ENCODE measurements around the gene MAPK8IP2.

DNA sequence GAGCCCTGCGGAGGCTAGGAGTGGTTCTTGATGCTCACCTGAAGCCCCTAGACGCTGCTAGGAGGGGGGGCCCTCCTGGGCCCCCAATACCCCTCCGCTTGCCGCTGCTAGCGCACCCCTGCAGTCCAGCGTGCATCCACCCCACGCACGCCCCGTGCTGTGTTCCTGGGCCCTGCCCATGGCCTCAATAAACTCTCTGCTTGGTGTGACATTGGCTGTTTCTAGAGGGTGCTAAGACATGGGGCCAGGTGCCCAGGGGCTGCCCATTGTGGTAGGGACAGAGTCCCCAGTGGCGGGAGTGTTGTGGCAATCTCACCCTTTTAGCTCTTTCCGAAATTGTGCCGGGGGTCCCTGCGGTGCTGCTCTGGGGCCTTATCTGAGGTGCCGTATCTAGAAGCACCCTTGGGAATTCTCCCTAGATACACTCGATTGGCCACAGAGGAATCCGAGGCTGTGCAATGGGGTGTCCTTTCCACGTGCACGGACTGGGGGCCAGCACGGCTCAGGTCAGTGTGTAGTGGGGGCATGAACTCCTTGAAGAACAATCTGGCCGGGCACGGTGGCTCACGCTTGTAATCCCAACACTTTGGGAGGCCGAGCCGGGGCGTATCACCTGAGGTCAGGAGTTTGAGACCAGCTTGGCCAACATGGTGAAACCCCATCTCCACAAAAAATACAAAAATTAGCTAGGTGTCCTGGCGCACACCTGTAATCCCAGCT lies 10.9 kb downstream of the MAPK8IP2 start:
- no peak for TF ChIP-seq EZH2 (IDR thresholded peaks at IDR 0.05; ENCODE audit: borderline replicate concordance, low read length)
- TF ChIP-seq, protein P1, sequence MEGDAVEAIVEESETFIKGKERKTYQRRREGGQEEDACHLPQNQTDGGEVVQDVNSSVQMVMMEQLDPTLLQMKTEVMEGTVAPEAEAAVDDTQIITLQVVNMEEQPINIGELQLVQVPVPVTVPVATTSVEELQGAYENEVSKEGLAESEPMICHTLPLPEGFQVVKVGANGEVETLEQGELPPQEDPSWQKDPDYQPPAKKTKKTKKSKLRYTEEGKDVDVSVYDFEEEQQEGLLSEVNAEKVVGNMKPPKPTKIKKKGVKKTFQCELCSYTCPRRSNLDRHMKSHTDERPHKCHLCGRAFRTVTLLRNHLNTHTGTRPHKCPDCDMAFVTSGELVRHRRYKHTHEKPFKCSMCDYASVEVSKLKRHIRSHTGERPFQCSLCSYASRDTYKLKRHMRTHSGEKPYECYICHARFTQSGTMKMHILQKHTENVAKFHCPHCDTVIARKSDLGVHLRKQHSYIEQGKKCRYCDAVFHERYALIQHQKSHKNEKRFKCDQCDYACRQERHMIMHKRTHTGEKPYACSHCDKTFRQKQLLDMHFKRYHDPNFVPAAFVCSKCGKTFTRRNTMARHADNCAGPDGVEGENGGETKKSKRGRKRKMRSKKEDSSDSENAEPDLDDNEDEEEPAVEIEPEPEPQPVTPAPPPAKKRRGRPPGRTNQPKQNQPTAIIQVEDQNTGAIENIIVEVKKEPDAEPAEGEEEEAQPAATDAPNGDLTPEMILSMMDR (conservative IDR thresholded peaks at IDR 0.05 in 1 of 2, IDR thresholded peaks at IDR 0.05 in 1 of 2; ENCODE audit: extremely low read depth in 1 of 2, insufficient read depth in 1 of 2, low read depth in 1 of 2, low read length in 2 of 2) = no peak

All from mammary epithelial cell (primary cell).